HL-60 (cell line): ENCODE measurements around the gene SLC38A2.

Source experiments
- DNase-seq, 2 experiments: peaks; one replicate each; pipeline ENCODE4 v3.0.0-alpha.2; 2010 to 2020; ENCODE audit warnings: low read depth in 1 of 2, low spot score in 1 of 2
- H3K27ac ChIP-seq: fragments of 250-450 bp; sonication (Bioruptor Pico); replicated peaks from 2 replicates; pipeline ENCODE4 v1.5.1; 2020; ENCODE audit warnings: mild to moderate bottlenecking, moderate library complexity
- H3K27me3 ChIP-seq: fragments of 250-450 bp; sonication (Bioruptor Pico); 2 replicates; pipeline ENCODE4 v1.5.1; 2021; ENCODE audit warnings: mild to moderate bottlenecking, moderate library complexity; ENCODE audit not compliant: insufficient read depth, poor library complexity, severe bottlenecking
- H3K4me3 ChIP-seq: replicated peaks from 2 replicates; pipeline ENCODE4 v1.5.1; 2011; ENCODE audit warnings: mild to moderate bottlenecking, control low read depth, low read length; ENCODE audit not compliant: insufficient read depth
- CTCF ChIP-seq: IDR thresholded peaks from one replicate; pipeline ENCODE4 v1.5.1; 2011; ENCODE audit warnings: low read length, control low read depth, inconsistent platforms; ENCODE audit not compliant: insufficient read depth
- GABPA ChIP-seq: IDR thresholded peaks from 2 replicates; pipeline ENCODE4 v1.6.1; 2012; ENCODE audit warnings: low read depth
- POLR2AphosphoS5 ChIP-seq: IDR thresholded peaks from 2 replicates; pipeline ENCODE4 v1.6.1; 2012; ENCODE audit warnings: low read depth
- REST ChIP-seq: IDR thresholded peaks from 2 replicates; pipeline ENCODE4 v1.6.1; 2012; ENCODE audit warnings: low read depth; ENCODE audit not compliant: insufficient replicate concordance
- SPI1 ChIP-seq: IDR thresholded peaks from 2 replicates; pipeline ENCODE4 v1.6.1; 2012; ENCODE audit warnings: low read depth, mild to moderate bottlenecking, borderline replicate concordance

The SLC38A2 gene

GRCh38 chr12:46320731-46321130, 51.8 kb downstream of the SLC38A2 start:
- TF ChIP-seq GABPA, result no peak
- no peak for TF ChIP-seq POLR2AphosphoS5
- no peak for TF ChIP-seq CTCF
- TF ChIP-seq REST, result no peak
- no peak for TF ChIP-seq SPI1
- H3K27ac ChIP-seq, result no peak overlapping the region
- no peak for DNase-seq
- H3K27me3 ChIP-seq, result no peaks in the 10 kb centered on the region
- no peak overlapping the region for H3K4me3 ChIP-seq

GRCh38 chr12:46318037-46318436, 54.5 kb downstream of the SLC38A2 start:
- no peak overlapping the region for H3K27ac ChIP-seq
- DNase-seq, result no peak
- no peak overlapping the region for H3K4me3 ChIP-seq
- no peaks in the 10 kb centered on the region for H3K27me3 ChIP-seq
- TF ChIP-seq GABPA (no peak), SPI1 (no peak), CTCF (no peak), REST (no peak), POLR2AphosphoS5 (no peak)
